SKM-1 (cell line): ENCODE results near the gene ADAT1.

Source experiments
- DNase-seq: peaks from one replicate; lab custom pipeline; 2025; ENCODE audit not compliant: unreplicated experiment; lab: John Stamatoyannopoulos, UW

The ADAT1 gene

DNA sequence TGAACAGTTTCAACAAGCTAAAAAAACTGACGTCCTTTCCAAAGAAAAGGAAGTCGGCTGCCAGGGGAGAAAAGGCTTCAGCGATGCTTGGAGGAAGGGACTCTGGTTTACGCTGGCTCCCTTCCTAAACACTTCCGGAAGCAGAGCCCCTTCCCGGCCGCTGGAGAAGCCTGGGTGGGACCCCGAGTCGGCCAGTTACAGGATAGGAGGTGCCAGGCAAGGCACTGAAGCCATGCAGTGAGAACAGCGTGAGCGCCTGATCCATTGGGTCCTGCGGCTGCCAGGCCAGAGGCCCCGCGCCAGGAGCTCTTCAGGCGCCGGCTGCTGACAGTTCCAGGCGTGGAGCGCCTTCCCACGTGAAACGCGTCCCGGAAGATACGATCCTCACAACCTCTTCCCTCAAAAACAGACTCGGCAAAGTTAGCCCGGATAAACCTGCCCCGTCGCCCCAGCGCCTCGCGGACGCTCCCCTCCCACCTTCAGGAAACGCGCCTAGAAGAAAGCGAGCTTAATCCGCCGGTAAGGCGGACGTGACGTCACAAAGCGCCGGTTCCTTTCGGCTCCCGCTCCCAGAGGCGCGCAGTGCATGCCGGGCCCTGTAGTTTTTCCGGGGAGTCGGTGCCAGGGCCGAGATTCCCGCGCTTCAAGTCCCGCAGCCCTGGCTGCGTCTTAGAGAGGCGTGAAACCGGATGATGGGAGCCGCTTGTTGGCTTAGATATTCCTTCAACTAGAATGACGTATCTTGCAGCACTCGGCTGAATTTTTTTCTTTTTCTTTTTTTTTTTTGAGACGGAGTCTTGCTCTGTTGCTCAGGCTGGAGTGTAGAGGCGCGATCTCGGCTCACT lies at the start of gene ADAT1:
ADAT1 (minus strand) TSS at position 521 of the 845 bp plus-strand sequence. CDS start 2,482 bp downstream, outside the sequence.
- DNase-seq, result peak; percentile 96

DNA sequence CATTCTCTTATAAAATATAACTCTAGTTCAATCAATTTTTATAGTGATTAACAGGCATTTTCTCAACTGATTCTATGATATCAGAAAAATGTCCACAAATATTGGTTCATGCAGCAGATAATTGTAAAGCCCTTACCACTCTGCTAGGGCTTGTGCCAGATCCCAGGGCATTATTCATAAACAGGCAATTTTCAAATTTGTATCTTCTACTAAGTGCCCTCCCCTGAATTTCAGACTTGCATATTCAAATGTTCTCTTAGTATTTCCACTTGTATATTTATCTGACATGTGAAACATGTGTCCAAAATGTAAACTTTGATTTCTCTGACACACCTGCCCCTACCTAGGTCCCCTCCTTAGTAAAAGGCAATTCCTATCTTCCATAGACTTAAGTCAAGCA lies 44.4 kb upstream of the ADAT1 start:
- DNase-seq, result no peak

DNA sequence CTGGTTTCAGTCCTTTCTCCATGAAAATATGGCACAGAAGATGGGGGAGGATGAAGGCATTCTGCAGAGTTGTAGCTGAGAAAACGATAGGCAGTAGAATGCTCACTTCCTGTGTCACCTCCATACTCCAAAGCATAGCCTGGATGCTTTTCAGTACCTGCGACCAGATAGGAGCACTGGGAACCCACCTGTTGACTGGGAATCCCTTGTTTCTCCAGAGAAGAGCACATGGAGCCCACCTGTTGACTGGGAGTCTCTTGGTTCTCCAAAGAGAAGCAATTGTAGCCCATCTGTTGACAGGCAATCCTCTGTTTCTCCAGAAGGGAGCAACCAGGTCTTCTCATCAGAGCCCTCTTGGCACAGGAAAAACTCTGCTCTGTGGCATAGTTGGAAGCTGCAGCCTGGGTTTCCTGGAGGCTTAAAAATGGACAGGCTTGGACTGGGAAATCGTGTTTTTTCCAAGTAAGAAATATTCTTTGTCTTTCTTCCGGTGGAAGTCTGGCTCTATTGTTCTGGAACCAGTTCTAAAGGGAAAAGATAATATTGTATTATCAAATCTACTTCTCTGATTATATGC lies 37.7 kb upstream of the ADAT1 start:
- DNase-seq, result no peak

- DNase-seq, result no peak
Observed at GRCh38 chr16:75660321-75660720, 37.2 kb upstream of the ADAT1 start.

DNA sequence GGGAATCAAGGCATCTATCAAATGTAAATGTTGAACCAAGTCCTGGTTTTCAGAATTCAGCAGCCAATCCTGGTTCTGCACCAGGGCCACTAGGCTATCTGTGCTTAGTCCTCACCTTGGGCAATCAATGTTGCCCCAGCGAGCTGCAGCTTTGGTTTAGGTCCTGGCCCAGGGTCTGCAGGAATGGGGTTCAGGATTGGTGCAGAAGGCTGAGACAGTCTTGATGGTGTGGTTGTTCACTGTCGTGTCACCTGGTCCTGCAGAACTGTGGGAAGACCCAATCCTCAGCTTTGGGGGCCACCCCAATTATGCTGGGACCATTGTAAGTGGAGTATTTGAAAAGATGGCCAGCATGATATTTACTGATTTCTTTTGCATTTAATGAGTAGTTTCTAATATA lies 35.1 kb upstream of the ADAT1 start:
- no peak for DNase-seq

DNA sequence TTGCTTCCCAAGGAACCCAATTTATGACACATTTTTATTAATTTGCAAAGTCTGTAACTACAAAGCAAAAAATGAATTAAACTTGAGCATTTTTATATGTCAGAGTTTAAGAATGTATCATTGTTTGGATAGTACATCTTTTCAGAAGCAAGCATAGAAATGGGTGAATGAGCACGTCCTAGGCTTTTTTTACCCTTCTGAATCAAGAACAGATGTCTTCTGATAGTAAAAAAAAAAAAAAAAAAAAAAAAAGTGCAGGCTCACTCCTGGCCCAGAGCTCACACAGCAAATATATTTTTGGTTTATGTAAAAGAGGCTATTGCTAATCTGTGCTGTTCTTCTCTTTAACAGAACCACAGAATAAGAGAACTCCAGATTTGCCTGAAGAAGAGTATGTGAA lies 30.8 kb upstream of the ADAT1 start:
- DNase-seq, result no peak

GRCh38 chr16:75648265-75649076 lies 25.4 kb upstream of the ADAT1 start:
- peak; percentile 24 for DNase-seq

GRCh38 chr16:75647492-75648264 lies 24.6 kb upstream of the ADAT1 start, which contains the start of the genes KARS1 and TERF2IP:
TSS of gene KARS1 (minus strand) at chr16:75647665. CDS start at chr16:75647639, 26 bp downstream.
TSS of gene TERF2IP (plus strand) at chr16:75647773. CDS start at chr16:75647883, 110 bp downstream.
- DNase-seq, result peak; percentile 77

- no peak for DNase-seq
Observed at GRCh38 chr16:75647112-75647491, 24.0 kb upstream of the ADAT1 start.

- DNase-seq, result no peak
Observed at GRCh38 chr16:75644240-75645012, 21.3 kb upstream of the ADAT1 start.

DNA sequence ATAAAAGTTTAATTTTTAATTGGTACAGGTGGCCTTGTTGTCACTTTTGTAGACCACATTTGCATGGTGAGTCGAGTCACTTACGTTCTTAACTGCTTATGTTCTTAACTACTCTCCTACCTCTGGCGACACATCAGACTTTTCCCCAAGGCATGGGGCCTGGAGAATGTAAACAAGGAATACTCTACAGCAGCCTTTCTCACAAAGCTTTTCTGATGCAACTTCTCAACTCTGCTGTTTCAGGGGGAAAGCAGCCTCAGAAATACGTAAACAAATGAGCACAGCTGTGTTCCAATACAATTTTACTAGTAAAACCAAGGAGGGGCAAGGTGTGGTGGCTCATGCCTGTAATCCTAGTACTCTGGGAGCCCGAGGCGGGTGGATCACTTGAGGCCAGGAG lies 17.5 kb upstream of the ADAT1 start:
- DNase-seq, result no peak

DNA sequence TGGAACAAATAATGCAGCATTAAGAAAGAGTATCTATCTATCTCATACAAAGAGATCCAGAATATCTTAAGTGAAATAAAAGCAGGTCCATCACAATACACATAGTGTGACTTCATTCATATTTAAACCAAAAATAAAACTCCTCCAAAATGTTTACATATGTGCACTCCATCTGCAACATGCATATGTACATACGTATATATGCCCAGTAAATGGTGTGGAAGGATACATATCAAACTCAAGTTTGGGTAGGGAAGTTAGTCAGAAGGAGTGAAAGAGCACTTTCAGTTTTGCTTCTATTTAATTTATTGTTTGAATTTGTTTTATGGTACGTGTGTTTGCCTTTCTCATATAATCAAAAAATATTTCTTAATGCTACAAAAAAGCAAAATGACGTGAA lies 12.0 kb upstream of the ADAT1 start:
- no peak for DNase-seq

DNA sequence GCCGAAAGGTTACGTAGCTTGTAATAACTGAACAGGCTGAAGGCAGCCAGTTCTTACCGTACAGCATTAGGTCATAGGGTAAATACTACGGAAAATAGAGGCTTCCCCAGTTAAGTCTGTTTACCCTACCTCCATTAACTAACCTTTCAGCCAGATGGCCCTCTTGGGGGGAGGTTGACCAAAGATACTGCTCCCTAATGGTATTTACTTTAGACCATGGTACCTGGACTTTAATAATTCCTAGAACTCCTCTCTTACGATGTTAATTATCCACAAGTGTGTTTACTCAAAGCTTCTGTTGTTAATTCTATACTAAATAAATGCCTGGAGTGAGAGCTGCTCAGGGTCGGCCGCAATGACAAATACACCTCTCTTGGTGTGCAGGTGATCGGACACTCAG lies 9.8 kb upstream of the ADAT1 start:
- DNase-seq, result no peak

- DNase-seq, result no peak
Observed at GRCh38 chr16:75630052-75630451, 7.0 kb upstream of the ADAT1 start.

DNA sequence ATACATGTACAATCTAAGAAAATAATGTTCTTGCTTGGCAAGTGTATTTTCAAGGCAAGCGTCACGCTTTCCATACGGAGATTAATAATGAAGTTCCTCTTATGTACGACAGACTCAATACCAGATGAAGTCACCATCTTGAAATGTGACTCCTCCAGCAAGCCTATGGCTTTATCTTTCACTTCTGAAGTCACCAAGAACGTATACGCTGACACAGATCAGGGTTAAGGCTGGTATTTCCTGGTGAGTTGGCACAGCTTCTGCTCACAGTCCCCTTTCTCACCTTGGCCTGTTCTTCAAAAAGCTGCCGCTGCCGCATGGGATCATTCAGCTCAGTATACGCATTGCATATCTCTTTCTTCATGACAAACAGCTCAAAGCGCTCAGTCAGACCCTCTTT lies 6.1 kb upstream of the ADAT1 start:
- DNase-seq, result no peak

- no peak for DNase-seq
Observed at GRCh38 chr16:75628351-75628750, 5.3 kb upstream of the ADAT1 start.

GRCh38 chr16:75627851-75628250 lies 4.8 kb upstream of the ADAT1 start:
- DNase-seq, result no peak

DNA sequence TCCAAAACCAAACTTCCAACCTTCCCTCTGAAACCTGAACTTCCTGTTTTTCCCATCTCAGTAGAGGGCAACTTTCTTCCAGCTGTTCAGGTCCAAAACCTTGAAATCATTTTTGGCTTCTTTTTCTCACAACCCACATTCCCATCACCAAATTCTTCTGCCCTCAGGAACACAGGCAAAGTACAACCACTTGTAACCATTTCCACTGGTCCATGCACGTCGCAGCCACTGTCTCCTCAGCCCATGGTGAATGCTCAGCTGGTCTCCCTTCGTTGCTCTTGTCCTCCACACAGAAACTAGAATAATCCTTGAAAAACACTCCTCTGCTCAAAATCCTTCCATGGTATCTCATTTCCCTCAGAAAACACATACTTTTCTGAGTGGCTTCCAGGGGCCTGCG lies 3.7 kb upstream of the ADAT1 start:
- no peak for DNase-seq

DNA sequence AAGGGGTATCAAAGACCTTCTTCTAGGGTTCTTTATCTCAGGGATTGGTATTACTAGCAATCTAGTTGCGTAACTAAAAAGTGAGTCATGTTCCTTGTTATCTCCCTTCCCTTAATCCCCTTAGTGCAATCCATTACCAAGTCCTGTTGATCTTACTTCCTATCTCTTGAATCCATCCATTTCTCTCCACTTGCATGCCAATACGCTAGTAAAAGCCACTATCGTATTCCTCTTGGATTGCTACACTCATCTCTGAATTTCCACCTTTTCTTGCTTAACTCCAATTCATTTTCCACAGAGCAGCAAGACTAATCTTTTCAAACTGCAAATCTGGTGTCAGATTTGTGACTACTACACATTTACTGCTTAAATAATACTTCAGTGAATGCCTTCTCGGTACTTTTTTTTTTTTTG lies 1.8 kb upstream of the ADAT1 start:
- DNase-seq, result no peak

- DNase-seq, result no peak
Observed at GRCh38 chr16:75621170-75621477, 2.0 kb downstream of the ADAT1 start.
